GM18951 (cell line): Measurements from ENCODE around the gene NLRP6.
"Not testable (repeated sequence)": the region's sequence is repeated elsewhere in the genome, so short reads cannot be mapped to it uniquely, and the experiment has no call there.

Experiments used
- POLR2A ChIP-seq: IDR thresholded peaks from 4 replicates; pipeline ENCODE4 v1.6.1; 2011; ENCODE audit warnings: mild to moderate bottlenecking; ENCODE audit not compliant: insufficient read length, insufficient read depth; ENCODE audit errors: extremely low read depth
- in situ Hi-C: fragments of 300-500 bp; cut with MboI; formaldehyde crosslinking; loops from one replicate; pipeline ENCODE4 v1.12.0; 2022; ENCODE audit warnings: low sequenced_read_pairs, mixed read lengths, inconsistent platforms; ENCODE audit not compliant: unreplicated experiment

The NLRP6 gene

DNA sequence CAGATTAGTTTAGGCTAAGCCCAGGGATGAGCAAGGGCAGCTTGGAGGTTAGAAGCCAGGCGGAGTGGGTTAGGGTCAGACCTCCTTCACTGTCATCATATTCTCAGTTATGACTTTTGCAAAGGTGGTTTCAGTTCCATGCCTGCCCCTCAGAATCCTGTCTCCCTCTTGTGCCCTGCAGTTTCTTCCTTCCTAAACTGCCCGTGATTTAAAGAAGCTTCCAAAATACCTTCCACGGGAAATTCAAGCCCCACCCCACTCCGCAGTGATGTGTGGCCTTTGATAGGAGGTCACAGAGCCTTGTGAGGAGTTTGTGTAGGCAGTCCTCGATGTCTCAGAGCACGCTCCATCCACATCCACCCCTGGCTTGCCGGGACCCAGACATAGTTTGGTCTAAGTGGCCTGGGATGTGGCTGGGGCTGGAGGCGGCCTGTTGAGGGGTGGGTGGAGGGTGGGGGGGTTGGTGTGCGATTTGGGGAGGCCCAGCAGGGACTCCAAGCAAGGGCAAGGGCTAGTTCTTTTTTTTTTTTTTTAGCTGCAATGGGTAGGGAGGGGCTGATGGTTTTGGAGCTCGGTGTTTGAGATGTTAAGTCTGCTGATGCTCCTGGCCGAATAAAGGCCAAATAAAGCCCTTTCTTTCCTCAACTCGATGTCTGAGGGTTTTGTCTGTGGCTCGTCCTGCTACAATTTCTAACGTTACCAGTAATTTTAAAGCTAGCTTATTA is 34.0 kb downstream of the NLRP6 start:
- in situ Hi-C loops = no loop called here

GRCh38 chr11:313304-313786 is 35.1 kb downstream of the NLRP6 start:
- TF ChIP-seq POLR2A = no peak
- in situ Hi-C loops = no loop called here

More for the DNA sequence above, 34.0 kb downstream of the NLRP6 start:
- peak; percentile 24 for TF ChIP-seq POLR2A

- in situ Hi-C loops = no loop called here
Observed at GRCh38 chr11:313787-314553, 35.8 kb downstream of the NLRP6 start, which contains the start of gene IFITM1. Gene IFITM1 (plus strand): TSS chr11:314040. CDS start chr11:314171, 131 bp downstream.

GRCh38 chr11:314554-314875 is 36.3 kb downstream of the NLRP6 start:
- in situ Hi-C loops = not testable (repeated sequence)

More at GRCh38 chr11:313787-314553, 35.8 kb downstream of the NLRP6 start, which contains the start of gene IFITM1:
- TF ChIP-seq POLR2A = peak; percentile 93

DNA sequence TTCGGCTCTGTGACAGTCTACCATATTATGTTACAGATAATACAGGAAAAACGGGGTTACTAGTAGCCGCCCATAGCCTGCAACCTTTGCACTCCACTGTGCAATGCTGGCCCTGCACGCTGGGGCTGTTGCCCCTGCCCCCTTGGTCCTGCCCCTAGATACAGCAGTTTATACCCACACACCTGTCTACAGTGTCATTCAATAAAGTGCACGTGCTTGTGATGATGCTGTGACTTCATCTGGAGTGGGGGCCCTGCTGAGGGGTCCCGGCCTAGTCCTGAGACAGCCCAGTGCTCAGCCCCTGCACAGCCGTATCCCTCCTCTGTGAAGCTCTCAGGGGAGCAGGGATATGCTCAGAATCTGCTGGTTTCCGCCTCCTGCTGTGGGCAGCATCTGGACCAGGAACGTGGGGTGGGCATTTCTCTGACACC is 36.9 kb downstream of the NLRP6 start:
- in situ Hi-C loops = no loop called here
- TF ChIP-seq POLR2A = peak; percentile 19

- TF ChIP-seq POLR2A = no peak
- in situ Hi-C loops = no loop called here
Observed at GRCh38 chr11:315516-315994, 37.3 kb downstream of the NLRP6 start.

- in situ Hi-C loops = no loop called here
- no peak for TF ChIP-seq POLR2A
Observed at GRCh38 chr11:316031-316701, 38.0 kb downstream of the NLRP6 start.

DNA sequence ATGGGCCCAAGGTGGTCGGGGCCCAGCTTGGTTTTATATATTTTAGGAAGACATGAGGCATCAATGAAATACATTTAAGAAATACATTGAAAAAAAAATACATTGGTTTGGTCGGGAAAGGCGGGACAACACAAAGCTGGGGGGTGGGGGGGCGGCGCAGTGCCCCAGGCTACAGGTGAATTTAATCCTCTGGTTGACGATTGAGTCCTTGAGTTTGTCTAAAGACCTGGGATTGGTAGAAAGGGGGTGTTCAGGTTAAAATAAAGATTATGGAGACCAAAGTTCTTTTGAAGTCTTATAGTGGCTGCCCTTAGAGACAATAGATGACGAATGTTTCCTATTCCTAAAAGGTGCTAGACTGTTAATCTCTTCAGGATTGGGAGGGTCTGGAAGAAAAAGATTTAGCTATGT is 38.7 kb downstream of the NLRP6 start:
- no peak for TF ChIP-seq POLR2A
- in situ Hi-C loops = no loop called here

DNA sequence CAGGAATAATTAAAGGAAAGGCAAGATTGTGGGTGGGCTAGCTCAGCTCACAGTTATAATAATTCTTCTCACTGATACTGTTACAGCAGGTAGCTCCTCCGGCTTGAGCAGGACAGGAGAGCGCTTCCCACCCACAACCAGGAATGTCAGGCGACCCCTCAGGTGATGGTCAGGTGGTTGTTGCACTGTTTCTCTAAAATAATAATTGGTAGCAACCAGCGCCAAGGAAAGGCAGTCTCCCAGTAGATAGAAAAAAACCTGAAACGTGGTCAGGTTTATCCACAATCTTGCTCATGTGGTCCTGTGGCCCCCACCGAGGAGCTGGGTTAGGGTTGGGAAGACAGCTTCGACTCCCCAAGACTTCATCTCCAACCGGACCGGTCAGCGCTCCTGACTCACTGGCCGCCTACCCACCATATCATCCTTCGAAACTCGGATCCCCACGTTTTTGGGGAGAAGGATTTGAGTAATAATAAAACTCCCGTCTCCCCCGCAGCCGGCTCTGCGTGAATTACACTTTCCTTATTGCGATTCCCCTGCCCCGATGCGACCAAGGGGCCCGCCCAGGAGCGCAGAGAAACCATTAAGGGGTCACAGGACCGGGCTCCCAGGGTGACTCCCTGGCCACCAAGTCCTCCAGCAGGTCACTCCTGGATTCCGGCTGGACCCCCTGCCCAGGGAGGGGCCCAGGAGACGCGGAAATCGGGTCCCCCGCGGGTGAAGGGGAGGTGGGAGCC is 39.6 kb downstream of the NLRP6 start:
- in situ Hi-C loops = not testable (repeated sequence)

- in situ Hi-C loops = not testable (repeated sequence)
Observed at GRCh38 chr11:318405-319120, 40.4 kb downstream of the NLRP6 start.

DNA sequence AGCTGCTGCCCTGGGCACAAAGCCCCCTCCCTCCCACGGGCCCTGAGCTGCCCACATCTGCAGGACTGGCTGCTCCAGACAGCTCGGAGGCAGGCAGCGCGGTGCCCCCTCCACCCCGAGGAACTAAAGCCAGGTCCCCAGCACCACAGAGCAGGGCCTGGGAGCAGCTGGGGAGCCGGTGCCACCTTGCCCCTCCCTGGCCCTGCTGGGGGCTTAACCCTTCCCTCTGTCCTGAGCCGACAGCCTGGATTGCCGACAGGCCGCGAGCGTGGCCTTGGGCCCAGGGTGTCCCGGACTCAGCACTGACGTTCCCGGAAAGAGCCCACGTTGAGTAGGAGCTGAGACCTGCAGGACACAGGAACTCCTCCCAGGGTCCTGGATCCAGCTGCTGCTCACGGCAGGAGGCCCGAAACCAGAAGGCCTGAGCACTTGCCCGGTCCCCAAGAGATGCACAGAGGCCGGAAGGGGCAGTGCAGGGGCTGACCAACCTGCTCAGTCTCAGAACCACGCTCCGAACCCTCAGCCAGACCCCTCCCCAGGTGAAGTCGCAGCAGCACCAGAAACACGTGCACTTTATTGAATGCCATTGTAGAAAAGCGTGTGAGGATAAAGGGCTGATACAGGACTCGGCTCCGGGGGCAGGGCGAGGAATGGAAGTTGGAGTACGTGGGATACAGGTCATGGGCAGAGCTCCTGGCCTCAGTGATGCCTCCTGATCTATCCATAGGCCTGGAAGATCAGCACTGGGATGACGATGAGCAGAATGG is 41.1 kb downstream of the NLRP6 start:
- in situ Hi-C loops = not testable (repeated sequence)

- in situ Hi-C loops = not testable (repeated sequence)
Observed at GRCh38 chr11:319888-320273, 41.7 kb downstream of the NLRP6 start.
